HG02885 (cell line): ENCODE measurements around the gene SCRN3.
"Not testable (repeated sequence)": the region's sequence is repeated elsewhere in the genome, so short reads cannot be mapped to it uniquely, and the experiment has no call there.

ENCODE experiments used
- ATAC-seq: cut with Tn5 transposase; IDR thresholded peaks from one replicate; pipeline ENCODE4 v1.9.1; 2021; ENCODE audit warnings: mild to moderate bottlenecking; ENCODE audit not compliant: unreplicated experiment, poor library complexity

The SCRN3 gene

GRCh38 chr2:174399171-174399570, 3.6 kb downstream of the SCRN3 start:
- no peak for ATAC-seq

DNA sequence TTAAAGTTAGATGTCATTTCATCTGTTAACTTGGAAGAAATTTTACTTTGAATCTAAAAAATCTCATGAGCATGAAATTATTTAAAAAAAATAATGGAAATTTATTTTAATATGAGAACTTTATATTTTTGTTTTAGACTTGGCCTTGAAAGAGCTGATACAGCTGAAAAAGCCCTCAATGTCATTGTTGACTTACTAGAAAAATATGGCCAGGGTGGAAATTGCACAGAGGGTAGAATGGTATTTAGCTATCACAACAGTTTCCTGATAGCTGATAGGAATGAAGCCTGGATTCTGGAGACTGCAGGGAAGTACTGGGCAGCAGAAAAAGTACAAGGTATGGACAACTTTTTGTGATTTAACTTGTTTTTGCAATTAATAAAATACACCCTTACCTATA, 5.3 kb downstream of the SCRN3 start:
- ATAC-seq: no peak

DNA sequence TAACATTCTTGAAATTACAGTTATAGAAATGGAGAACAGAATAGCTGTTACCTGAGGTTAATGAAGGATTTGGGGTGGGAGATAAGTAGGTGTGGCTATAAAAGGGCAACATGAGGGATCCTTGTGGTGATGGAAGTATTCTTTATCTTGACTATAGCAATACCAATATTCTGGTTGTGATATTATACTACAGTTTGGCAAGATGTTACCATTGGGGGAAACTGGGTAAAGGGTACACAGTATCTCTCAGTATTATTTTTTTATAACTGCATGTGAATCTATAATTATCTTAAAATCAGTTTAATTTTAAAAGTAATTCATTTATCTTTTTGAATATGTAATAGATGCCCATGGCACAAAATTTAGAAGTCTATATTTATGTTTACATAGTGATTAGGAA, 8.1 kb downstream of the SCRN3 start:
- no peak for ATAC-seq

DNA sequence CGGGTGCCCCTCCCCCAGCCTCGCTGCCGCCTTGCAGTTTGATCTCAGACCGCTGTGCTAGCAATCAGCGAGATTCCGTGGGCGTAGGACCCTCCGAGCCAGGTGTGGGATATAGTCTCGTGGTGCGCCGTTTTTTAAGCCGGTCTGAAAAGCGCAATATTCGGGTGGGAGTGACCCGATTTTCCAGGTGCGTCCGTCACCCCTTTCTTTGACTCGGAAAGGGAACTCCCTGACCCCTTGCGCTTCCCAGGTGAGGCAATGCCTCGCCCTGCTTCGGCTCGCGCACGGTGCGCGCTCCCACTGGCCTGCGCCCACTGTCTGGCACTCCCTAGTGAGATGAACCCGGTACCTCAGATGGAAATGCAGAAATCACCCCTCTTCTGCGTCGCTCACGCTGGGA, 14.5 kb downstream of the SCRN3 start:
- not testable (repeated sequence) for ATAC-seq

DNA sequence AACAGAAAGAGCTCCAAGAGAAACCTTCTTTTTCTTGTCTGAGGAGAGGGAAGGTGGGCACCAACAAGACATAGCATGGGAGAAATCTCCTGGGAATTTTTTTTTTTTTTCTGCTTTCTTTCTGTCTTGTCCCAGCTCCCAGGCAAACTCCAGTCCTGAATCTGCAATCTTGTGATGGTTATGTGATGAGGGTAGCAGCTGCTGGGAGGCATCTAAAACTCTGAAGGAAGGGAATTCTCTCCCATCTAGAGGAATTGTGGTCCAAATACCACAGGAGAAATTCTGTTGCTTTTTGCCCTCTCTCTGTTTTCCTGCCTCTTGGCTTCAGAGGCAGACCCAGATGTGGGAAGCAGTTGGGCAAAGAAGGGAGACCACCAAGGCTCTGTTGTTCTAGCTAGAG, 16.7 kb downstream of the SCRN3 start:
- no peak for ATAC-seq

DNA sequence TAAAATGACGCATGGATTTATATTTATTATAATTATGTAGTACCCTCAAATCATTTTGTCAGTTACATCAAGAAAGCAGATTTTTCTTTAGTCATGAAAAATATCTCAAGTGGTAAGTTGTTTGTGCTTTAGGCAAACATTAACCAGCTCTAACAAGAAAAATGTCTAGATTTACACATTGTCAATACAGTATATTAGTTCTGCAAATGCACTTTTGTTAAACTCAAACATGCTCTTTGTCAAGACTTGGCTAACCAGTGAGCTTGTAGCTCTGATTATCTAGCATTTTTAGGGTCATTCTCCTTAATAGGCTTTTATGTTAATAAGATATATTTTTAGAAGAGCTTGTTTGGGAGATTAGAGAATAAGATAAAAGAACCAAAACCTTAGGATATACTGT, 32.7 kb downstream of the SCRN3 start:
- ATAC-seq: no peak

- no peak for ATAC-seq
These were observed 34.5 kb downstream of the SCRN3 start for GRCh38 chr2:174430066-174430465.

DNA sequence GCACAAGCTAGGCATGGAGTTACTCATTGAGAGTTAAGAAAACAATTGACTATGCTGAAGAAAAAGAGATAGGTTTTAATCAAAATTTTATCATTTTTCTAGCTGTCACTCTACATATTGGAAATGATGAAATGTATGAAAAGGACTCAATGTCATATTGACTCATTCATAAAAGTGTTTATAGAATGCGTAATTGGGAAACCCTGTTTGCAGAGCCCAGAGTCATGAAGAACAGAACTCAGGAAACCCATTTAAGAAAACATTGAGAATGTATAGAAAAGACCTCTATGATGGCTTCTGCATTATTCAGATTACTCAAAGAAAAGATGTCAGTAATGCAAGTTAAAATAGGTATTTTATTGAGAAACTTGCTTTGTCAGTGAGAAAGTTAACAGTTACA, 36.4 kb downstream of the SCRN3 start:
- no peak for ATAC-seq

DNA sequence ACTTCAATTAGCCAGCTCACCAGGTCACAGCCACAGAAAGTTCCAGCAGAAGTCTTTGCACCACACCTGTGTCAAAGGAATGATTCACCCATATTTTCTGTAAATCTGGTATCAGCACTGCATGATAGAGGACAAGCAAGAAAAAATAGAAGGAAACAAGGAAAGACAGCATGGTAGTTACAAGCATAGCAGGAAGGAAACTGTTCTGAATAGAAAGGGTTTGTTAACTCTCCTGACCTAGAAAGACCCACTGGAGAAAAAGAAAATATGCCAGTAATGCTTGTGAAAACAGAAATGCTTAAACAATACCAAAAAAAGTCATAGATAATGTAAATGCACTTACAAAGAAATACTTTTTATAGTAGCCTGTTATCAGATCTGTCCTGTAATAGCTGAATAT, 40.8 kb downstream of the SCRN3 start:
- no peak for ATAC-seq

DNA sequence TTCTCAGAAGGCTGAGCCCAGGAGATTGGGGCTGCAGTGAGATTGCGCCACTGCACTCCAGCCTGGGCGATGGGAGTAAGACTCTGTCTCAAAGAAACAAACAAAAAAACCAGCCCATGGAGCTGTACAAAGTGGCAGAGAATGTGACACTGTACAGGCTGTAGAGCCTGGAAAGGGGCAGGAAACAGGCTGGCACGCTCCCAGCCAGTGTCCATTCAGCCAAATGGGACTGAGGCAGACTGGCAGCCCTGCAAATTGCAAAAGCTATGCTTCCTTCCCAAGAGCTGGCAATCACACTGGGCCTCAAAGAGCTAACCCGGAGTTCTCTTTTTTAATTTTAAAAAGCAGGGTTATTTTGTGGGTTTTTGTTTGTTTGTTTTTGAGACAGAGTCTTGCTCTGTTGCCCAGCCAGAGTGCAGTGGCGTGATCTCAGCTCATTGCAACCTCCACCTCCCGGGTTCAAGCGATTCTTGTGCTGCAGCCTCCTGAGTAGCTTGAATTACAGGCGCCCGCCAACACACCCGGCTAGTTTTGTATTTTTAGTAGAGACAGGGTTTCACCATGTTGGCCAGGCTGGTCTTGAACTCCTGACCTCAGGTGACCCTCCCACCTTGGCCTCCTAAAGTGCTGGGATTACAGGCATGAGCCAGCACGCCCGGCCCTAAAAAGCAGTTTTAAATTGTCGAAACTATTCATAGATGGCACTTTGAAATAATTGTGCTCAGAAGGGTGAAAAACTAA, 42.8 kb downstream of the SCRN3 start:
- ATAC-seq: no peak

GRCh38 chr2:174439323-174439722, 43.8 kb downstream of the SCRN3 start:
- no peak for ATAC-seq

GRCh38 chr2:174439950-174440349, 44.4 kb downstream of the SCRN3 start:
- ATAC-seq: no peak

DNA sequence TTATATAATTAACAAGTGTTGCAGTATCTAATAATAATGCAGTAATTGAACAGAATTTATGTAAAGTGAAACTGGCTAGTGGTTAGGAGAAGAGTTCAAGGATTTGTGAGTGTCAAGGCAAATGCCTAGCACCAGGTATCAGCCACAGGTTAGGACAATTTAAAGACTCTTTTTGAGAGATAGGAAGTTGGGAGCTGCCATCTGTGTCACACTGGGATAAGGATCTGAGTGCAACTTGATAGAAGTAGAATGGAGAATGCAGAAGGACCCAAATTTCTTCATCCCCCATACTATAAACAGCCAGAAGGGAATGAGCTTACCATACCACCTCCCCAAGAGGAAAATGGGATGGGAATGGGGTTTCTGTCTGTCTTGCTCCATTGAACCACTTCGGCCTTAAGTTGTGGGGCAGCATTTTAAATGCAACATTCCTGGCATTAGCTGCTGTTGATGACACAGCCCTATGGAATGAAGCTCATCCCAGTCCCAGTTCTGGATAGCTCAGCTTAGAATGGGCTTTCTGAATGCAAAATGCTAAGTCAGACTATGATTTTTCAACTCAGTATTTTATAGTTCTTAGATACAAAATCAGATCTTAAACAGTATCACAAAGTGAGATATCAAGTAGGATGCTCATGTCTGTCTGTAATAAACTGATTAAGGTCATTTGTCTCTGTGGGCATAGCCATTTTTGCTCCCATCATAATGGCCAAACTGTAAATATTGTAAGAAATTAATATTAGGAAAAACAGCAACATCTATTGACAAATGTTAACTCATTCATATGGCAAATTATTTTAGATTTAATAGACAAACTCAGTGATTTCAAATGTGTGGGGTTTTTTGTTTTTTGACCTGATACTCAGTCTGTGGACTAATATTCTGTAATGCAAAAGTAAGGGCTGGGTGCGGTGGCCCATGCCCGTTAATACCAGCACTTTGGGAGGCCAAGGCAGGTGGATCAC, 47.3 kb downstream of the SCRN3 start:
- no peak for ATAC-seq

DNA sequence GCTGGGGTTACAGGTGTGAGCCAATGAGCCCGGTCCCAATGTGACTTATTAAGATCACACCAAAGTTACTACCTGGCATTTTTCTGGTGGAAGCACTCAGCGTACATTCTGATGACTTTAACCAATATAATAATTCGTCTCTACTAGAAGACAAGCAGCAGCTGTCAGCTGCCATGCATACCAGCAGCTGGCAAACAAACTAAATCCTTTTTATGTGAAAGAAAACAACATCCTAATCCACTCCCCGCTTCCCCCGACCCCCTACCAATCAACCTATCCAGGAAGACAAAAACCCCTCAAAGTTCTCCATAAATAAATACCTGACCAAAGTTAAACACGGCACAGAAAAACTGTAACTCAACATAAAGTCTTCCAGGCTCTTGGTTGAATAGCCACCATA, 49.2 kb downstream of the SCRN3 start:
- ATAC-seq: no peak

- ATAC-seq: no peak
These were observed 49.7 kb downstream of the SCRN3 start for GRCh38 chr2:174445248-174445647.

DNA sequence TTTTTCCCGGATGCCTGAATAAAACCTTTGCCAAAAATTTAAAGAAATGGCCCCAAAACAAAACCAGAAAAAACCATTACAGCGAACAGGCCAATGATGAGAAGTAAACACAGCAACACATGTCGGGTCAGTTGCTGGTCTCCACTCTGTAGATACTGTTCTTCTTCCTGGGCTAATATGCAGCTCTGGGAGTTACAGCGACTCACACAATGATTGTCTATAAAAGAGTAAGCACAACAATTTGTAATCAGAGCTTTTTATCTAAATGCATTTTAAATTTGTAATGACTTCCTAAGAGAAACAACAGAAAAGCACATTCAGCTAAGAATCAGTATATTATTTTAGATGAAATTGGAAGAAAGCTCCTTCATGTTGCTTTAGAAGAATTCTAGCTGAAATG, 51.0 kb downstream of the SCRN3 start:
- ATAC-seq: no peak

DNA sequence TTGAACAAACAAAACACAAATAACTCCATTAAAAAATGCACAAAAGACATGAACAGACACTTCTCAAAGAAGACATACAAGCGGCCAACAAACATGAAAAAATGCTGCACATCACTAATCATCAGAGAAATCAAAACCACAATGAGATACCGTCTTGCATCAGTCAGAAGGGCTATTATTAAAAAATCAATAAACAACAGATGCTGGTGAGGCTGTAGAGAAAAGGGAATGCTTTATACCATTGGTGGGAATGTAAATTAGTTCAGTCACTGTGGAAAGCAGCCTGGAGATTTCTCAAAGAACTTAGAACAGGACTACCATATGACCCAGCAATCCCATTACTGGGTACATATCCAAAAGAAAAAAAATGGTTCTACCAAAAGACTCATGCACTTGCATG, 53.5 kb downstream of the SCRN3 start:
- no peak for ATAC-seq

- no peak for ATAC-seq
These were observed 54.7 kb downstream of the SCRN3 start for GRCh38 chr2:174450021-174450816.

- ATAC-seq: no peak
These were observed 59.0 kb downstream of the SCRN3 start for GRCh38 chr2:174454566-174454965.

- ATAC-seq: no peak
These were observed 65.7 kb downstream of the SCRN3 start for GRCh38 chr2:174461221-174461620.

- no peak for ATAC-seq
These were observed 69.8 kb downstream of the SCRN3 start for GRCh38 chr2:174465327-174465726.
